Mucosa of rectum (tissue), 2 donors: Measurements from ENCODE around the gene PLCL1.

Experiments used
- H3K27ac ChIP-seq, 2 donors: one replicate each; pipeline ENCODE4 v1.7.0; 2013; ENCODE audit warnings: inconsistent platforms in 2 of 2, low read depth in 2 of 2, low read length in 2 of 2
- H3K27me3 ChIP-seq, 2 donors: one replicate each; pipeline ENCODE4 v1.7.0; 2013; ENCODE audit warnings: low read length in 2 of 2; ENCODE audit not compliant: control insufficient read depth in 2 of 2, insufficient read depth in 2 of 2
- H3K36me3 ChIP-seq, 2 donors: one replicate each; pipeline ENCODE4 v1.7.0; 2013; ENCODE audit warnings: low read length in 2 of 2; ENCODE audit not compliant: control insufficient read depth in 2 of 2, insufficient read depth in 2 of 2
- H3K4me1 ChIP-seq, 2 donors: one replicate each; pipeline ENCODE4 v1.7.0; 2013; ENCODE audit warnings: low read length in 2 of 2, mild to moderate bottlenecking in 1 of 2; ENCODE audit not compliant: control insufficient read depth in 2 of 2, insufficient read depth in 2 of 2
- H3K4me3 ChIP-seq, 2 donors: one replicate each; pipeline ENCODE4 v1.7.0; 2013; ENCODE audit warnings: low read length in 2 of 2
- H3K9ac ChIP-seq, 2 donors: one replicate each; pipeline ENCODE4 v1.7.0; 2013; ENCODE audit warnings: low read length in 2 of 2, low read depth in 1 of 2, mild to moderate bottlenecking in 1 of 2
- H3K9me3 ChIP-seq, 2 donors: one replicate each; pipeline ENCODE4 v1.7.0; 2013; ENCODE audit warnings: low read length in 2 of 2; ENCODE audit not compliant: control insufficient read depth in 2 of 2
- donor health status: healthy.
- donor health status: Normal muscosa, but diverticular disease.

The PLCL1 gene

GRCh38 chr2:197932374-197932773 lies 128.0 kb downstream of the PLCL1 start:
- no peaks in the 10 kb centered on the region for H3K27me3 ChIP-seq
- H3K4me1 ChIP-seq = no peaks in the 10 kb centered on the region
- no peak overlapping the region for H3K4me3 ChIP-seq
- no peak overlapping the region for H3K27ac ChIP-seq
- no peak overlapping the region for H3K9ac ChIP-seq
- no peaks in the 10 kb centered on the region for H3K36me3 ChIP-seq
- H3K9me3 ChIP-seq = no peaks in the 10 kb centered on the region

- Histone ChIP-seq H3K9ac (no peak overlapping the region), H3K27me3 (no peaks in the 10 kb centered on the region), H3K4me1 (no peaks in the 10 kb centered on the region), H3K36me3 (no peaks in the 10 kb centered on the region), H3K27ac (no peak overlapping the region), H3K9me3 (no peaks in the 10 kb centered on the region), H3K4me3 (no peak overlapping the region)
Measured at GRCh38 chr2:197934261-197934933, 130.0 kb downstream of the PLCL1 start.

- Histone ChIP-seq H3K9ac (no peak overlapping the region), H3K4me1 (no peaks in the 10 kb centered on the region), H3K4me3 (no peak overlapping the region), H3K27ac (no peak overlapping the region), H3K36me3 (no peaks in the 10 kb centered on the region), H3K27me3 (no peaks in the 10 kb centered on the region), H3K9me3 (no peaks in the 10 kb centered on the region)
Measured at GRCh38 chr2:197934934-197935289, 130.5 kb downstream of the PLCL1 start.

- Histone ChIP-seq H3K9ac (no peak overlapping the region), H3K4me1 (no peaks in the 10 kb centered on the region), H3K27ac (no peak overlapping the region), H3K27me3 (no peaks in the 10 kb centered on the region), H3K9me3 (no peaks in the 10 kb centered on the region), H3K4me3 (no peak overlapping the region), H3K36me3 (no peaks in the 10 kb centered on the region)
Measured at GRCh38 chr2:197937814-197938213, 133.4 kb downstream of the PLCL1 start.

GRCh38 chr2:197938555-197938954 lies 134.2 kb downstream of the PLCL1 start:
- H3K27me3 ChIP-seq = no peaks in the 10 kb centered on the region
- H3K9me3 ChIP-seq = no peaks in the 10 kb centered on the region
- no peak overlapping the region for H3K4me3 ChIP-seq
- no peak overlapping the region for H3K9ac ChIP-seq
- H3K36me3 ChIP-seq = no peaks in the 10 kb centered on the region
- no peak overlapping the region for H3K27ac ChIP-seq
- H3K4me1 ChIP-seq = no peaks in the 10 kb centered on the region

- H3K36me3 ChIP-seq = no peaks in the 10 kb centered on the region
- no peaks in the 10 kb centered on the region for H3K4me1 ChIP-seq
- no peak overlapping the region for H3K4me3 ChIP-seq
- no peak overlapping the region for H3K9ac ChIP-seq
- no peaks in the 10 kb centered on the region for H3K27me3 ChIP-seq
- H3K27ac ChIP-seq = no peak overlapping the region
- H3K9me3 ChIP-seq = no peaks in the 10 kb centered on the region
Measured at GRCh38 chr2:197939787-197940186, 135.4 kb downstream of the PLCL1 start.

GRCh38 chr2:197940382-197940781 lies 136.0 kb downstream of the PLCL1 start:
- Histone ChIP-seq H3K4me3 (no peak overlapping the region), H3K9ac (no peak overlapping the region), H3K36me3 (no peaks in the 10 kb centered on the region), H3K4me1 (no peaks in the 10 kb centered on the region), H3K27ac (no peak overlapping the region), H3K9me3 (no peaks in the 10 kb centered on the region), H3K27me3 (no peaks in the 10 kb centered on the region)

- Histone ChIP-seq H3K9ac (no peak overlapping the region), H3K36me3 (no peaks in the 10 kb centered on the region), H3K27ac (no peak overlapping the region), H3K27me3 (no peaks in the 10 kb centered on the region), H3K4me1 (no peaks in the 10 kb centered on the region), H3K9me3 (no peaks in the 10 kb centered on the region), H3K4me3 (no peak overlapping the region)
Measured at GRCh38 chr2:197941715-197942114, 137.3 kb downstream of the PLCL1 start.

- no peaks in the 10 kb centered on the region for H3K36me3 ChIP-seq
- no peak overlapping the region for H3K9ac ChIP-seq
- H3K27me3 ChIP-seq = no peaks in the 10 kb centered on the region
- H3K4me3 ChIP-seq = no peak overlapping the region
- no peaks in the 10 kb centered on the region for H3K9me3 ChIP-seq
- H3K27ac ChIP-seq = no peak overlapping the region
- H3K4me1 ChIP-seq = no peaks in the 10 kb centered on the region
Measured at GRCh38 chr2:197943731-197944130, 139.3 kb downstream of the PLCL1 start.

- no peaks in the 10 kb centered on the region for H3K27me3 ChIP-seq
- H3K36me3 ChIP-seq = no peaks in the 10 kb centered on the region
- no peaks in the 10 kb centered on the region for H3K4me1 ChIP-seq
- no peak overlapping the region for H3K4me3 ChIP-seq
- no peak overlapping the region for H3K9ac ChIP-seq
- no peak overlapping the region for H3K27ac ChIP-seq
- H3K9me3 ChIP-seq = no peaks in the 10 kb centered on the region
Measured at GRCh38 chr2:197944416-197945096, 140.2 kb downstream of the PLCL1 start.
